ENCODE results near the gene CPLX3. TPM values are rescaled to one million over a fixed set of nuclear protein-coding genes. Genes with fewer than 3 reads are reported as not detected.
"Not testable (repeated sequence)": the region's sequence is repeated elsewhere in the genome, so short reads cannot be mapped to it uniquely, and the experiment has no call there.

Gene CPLX3, protein sequence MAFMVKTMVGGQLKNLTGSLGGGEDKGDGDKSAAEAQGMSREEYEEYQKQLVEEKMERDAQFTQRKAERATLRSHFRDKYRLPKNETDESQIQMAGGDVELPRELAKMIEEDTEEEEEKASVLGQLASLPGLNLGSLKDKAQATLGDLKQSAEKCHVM
- 0.72 TPM for total RNA-seq (ENCODE audit: insufficient read depth, low replicate concordance)

DNA sequence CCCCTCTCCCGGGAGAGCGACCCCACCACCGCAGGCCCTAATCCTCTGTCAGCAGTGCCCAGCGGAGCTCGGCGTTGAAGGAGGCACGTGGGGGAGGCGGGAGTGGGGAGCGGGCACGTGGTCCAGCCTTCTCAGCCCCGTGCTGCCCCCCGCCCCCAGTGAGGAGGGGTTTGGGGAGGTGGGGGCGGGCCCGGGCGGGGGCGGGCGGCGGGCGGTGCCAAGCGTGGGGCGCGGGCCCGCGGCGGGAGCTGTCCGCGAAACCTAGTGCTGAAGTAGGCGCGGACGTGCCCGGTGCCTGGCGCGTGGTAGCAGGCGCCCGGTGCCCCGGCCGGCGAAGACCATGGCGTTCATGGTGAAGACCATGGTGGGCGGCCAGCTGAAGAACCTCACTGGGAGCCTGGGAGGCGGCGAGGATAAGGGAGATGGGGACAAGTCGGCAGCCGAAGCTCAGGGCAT lies at the start of gene CPLX3:
Gene CPLX3, plus strand, starts transcription at position 264 of the 456 bp plus-strand sequence. Its CDS starts 77 bp downstream, at position 341.
- DNase-seq (ENCODE audit: low spot score), result peak; percentile 7

- DNase-seq (ENCODE audit: low spot score), result no peak
These were observed 49.3 kb upstream of the CPLX3 start for GRCh38 chr15:74776821-74777768.

DNA sequence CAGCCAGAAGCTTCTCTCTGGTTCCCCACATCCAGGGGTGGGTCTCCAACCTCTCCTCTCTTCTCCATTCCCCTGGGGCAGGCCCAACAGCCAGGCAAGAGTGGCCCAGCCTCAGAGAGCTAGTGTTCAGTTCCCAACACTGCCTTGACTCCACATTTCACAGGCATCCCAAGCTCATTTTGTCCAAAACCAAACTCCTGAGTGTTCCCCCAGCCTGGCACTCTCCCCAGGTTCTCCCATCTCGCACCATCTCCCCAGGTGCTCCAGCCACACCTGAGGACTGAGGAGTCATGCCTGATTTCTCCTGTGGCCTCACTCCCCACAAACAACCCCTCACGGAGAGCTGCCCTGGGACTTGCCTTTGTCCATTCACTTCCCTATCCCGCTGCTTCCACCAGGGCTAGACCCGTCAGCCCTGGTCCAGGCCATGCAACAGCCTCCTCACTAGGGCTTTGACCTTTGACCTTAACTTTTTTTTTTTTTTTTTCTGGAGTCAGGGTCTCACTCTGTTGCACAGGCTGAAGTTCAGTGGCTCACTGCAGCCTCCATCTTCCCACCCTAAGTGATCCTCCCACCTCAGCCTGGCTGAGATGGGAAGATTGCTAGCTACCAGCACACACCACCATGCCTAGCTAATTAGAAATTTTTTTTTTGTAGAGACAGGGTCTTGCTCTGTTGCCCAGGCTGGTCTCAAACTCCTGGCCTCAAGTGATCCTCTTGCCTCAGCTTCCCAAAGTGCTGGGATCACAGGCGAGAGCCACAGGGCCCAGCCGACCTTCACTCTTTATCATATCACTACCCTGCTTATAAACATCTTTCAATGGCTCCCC lies 48.4 kb upstream of the CPLX3 start:
- no peak for DNase-seq (ENCODE audit: low spot score)

GRCh38 chr15:74778599-74778970 lies 47.8 kb upstream of the CPLX3 start:
- no peak for DNase-seq (ENCODE audit: low spot score)

GRCh38 chr15:74779162-74779648 lies 47.2 kb upstream of the CPLX3 start:
- DNase-seq (ENCODE audit: low spot score), result no peak

DNA sequence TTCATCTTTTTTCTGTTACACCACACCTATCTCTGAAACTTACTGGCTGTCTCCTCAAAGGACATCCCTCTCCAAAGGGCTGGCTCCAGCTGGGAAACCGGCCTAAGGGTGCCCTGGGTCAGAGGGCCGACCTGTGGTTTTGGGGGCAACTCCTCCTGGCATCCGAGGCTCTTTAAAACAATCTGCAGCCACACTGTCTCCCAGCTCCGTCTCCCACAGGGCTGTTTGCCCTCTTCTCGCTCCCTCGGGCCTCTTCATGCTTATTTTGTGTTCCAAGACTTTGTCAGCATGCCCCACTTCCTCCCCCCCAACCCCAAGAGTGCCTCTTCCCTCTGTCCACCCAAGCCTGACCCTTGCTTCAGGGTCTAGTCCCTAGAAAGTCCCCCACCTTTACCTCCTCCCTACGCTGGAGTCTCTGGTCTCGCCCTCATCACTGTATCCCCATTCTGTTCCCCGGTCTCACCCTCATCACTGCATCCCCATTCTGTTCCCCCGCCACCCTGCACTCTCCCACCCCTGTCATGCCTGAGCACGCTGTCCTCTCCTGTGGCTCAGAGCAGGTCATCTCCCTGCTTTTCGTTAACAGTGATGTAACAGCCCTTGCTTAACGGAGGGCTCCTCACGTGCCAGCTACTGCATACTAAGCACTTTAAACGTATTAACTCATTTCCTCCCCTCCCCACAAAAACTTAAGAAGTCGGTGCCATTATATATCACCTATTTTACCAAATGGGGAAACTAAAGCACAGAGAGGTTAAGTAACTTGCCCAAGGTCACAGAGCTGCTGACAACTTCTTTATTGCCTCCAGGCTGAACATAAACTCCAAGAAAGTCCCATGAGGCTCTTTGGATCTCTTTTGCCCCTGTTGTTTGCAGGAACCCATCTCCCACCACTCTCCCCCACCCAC lies 45.6 kb upstream of the CPLX3 start:
- DNase-seq (ENCODE audit: low spot score), result no peak

DNA sequence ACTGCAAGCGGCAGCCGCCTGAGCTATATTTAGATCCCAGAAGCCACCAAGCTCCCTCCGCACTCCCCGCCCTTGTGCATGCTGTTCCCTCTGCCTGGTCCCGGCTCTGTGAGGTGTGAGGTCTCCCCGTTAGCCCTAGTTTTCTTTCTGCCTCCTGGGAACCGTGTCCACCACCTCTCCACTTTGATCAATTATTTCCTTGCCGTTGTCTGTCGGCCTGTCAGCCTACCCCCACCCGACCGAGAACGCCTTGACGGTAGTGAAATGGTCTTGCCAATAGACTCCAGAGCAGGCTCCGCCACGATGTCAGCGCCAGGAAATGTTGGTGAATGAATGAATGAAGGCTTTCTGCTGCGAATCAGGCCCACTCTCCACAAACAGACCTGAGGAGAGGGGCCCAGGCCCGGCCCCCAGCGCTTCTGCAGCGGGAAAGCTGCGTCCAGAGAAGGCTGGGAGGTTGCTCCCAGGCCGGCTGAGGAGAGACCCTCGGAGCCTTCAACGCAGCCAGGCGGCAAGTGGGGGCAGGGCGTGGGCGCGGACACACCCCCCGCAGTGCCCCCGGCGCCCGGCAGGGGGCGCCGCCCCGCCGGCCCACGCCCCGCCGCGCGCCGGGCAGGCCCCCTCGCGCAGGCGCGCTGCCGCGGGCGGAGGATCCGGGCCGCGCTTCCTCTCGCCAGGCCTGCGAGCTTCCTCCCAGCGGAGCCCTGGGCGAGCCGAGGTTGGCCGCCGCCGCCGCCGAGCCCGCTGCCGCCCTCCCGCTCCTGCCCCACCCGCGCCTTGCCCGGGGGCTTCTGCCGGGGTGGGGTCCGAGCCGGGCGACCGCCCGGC lies 44.8 kb upstream of the CPLX3 start, which contains the start of gene CSK:
Gene CSK, plus strand, starts transcription at position 650 of the 828 bp plus-strand sequence. CDS start 16,218 bp downstream, outside the sequence.
- DNase-seq (ENCODE audit: low spot score), result peak; percentile 72

- DNase-seq (ENCODE audit: low spot score), result no peak
These were observed 44.0 kb upstream of the CPLX3 start for GRCh38 chr15:74782259-74783071.

- no peak for DNase-seq (ENCODE audit: low spot score)
These were observed 43.2 kb upstream of the CPLX3 start for GRCh38 chr15:74783072-74783807.

- DNase-seq (ENCODE audit: low spot score), result no peak
These were observed 42.6 kb upstream of the CPLX3 start for GRCh38 chr15:74783808-74784175.

DNA sequence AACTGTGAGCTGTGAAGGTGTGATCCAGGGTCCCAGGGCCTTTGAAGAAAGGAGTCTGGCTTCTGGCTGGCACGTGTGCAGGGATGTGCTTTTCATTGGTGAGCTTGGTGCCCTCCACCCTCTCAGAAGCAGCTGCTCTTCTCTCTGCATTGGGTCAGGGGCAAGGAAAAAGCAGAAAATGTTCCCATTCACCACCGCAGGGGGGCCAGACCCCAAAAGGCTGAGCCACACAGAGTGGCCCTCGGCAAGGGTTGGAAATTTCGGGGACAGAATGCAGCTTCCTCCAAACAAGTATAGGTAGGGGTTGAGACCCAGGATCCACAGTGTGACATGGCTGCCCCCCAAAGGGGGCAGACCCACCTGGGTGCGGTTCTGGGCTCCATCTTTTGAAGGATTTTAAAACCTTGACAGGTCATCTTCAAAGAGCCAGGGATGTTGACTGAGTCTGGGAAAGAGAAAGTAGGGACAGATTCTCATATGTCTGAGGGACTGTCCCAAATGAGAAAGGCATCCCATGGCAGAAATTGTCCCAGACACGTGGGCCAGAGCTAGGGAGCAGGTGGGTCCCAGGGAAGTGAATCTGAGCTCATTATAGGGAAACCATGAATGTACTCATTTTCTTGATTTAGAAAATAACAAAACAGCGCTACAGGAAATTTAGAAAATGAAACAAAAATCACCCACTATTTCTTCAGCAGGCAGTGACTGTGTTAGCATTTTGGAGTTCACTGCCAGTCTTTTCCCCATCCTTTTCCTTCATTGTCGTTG lies 41.8 kb upstream of the CPLX3 start:
- no peak for DNase-seq (ENCODE audit: low spot score)

DNA sequence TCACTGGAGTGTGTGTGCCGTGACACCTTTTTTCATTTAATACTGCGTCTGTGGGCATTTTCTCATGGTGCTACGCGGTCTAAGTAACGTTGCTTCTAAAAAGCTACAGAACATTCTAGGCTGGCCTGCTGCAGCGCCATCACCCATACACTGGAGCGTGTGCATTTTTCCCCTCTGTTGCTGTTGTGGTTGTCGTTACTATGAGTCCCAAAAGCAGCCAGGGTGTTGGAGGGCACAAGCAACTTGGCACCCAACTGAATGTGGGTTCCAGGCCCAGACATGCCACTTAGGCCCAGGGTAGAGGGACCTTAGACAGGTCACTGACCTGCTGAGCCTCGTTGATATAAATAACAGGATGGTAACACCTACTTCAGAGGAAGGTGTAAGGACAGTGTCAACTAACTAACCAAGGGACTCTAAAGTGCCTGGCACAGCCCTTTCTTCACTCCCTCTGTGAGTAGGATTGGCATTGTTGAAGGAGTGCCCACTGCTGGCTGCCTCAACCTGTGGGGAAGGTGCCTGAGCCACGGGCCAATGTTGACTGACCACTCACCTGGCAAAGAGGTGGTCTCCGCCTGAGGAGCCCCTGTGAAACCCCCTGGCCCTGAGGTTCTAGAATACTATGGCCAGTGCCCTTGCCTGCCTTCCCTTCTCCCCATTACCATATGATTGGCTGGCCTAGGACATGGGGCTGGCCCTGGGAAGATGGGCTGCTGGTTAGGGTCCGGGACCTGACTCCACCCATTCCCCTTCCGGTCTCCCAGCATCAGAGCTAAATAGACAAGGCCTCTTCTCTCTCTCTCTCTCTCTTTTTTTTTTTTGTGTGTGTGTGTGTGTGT lies 41.0 kb upstream of the CPLX3 start:
- DNase-seq (ENCODE audit: low spot score), result no peak

DNA sequence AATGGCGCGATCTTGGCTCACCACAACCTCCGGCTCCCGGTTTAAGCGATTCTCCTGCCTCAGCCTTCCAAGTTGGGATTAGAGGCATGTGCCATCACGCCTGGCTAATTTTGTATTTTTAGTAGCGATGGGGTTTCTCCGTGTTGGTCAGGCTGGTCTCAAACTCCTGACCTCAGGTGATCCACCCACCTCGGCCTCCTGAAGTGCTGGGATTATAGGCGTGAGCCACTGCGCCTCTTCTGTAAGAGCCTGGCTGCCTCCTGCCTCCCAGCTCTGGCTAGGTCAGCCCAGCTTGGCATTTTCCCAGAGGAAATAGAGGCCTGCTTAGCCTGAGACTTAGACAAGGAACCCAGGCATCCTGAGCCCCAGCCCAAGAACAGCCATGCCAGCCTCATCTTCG lies 40.3 kb upstream of the CPLX3 start:
- not testable (repeated sequence) for DNase-seq (ENCODE audit: low spot score)

DNA sequence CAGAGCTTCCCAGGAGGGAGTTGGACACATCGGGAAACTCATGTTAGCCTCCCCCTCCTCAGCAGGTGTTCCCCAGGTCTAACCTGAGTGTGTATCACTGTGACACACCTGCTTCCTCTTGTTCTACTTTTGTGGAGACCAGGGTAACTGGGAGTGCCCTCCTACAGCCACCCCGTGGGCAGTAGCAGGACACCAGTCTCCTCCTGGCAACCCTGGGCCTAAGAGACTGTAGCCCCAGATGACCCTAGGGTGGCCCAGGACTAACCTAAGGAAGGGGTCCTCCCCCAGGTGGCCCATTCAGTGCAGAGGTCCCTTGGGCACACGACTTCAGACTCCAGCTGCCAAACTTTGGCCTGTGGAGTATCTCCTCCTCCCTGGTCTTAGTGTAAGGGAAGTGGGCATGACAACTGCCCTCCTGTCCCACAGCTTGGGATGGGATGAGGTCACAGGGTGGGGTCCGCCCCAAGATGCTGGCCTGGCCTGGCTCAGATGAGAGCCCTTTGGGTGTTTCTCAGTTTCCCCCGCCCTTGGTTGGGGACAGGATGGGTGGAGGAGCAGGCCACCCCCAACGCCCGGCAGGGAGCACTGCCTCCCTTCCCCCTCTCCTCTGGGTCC lies 39.8 kb upstream of the CPLX3 start:
- DNase-seq (ENCODE audit: low spot score), result no peak

- peak; percentile 57 for DNase-seq (ENCODE audit: low spot score)
These were observed 39.0 kb upstream of the CPLX3 start for GRCh38 chr15:74787251-74788041.
